Measurements from ENCODE around the gene TFEB. TPM values are rescaled to one million over a fixed set of nuclear protein-coding genes. Genes with fewer than 3 reads are reported as not detected.

The TFEB gene
- total and polyA plus RNA-seq, 4 donors = 10.4 to 35.2 (median 24.7) TPM

DNA sequence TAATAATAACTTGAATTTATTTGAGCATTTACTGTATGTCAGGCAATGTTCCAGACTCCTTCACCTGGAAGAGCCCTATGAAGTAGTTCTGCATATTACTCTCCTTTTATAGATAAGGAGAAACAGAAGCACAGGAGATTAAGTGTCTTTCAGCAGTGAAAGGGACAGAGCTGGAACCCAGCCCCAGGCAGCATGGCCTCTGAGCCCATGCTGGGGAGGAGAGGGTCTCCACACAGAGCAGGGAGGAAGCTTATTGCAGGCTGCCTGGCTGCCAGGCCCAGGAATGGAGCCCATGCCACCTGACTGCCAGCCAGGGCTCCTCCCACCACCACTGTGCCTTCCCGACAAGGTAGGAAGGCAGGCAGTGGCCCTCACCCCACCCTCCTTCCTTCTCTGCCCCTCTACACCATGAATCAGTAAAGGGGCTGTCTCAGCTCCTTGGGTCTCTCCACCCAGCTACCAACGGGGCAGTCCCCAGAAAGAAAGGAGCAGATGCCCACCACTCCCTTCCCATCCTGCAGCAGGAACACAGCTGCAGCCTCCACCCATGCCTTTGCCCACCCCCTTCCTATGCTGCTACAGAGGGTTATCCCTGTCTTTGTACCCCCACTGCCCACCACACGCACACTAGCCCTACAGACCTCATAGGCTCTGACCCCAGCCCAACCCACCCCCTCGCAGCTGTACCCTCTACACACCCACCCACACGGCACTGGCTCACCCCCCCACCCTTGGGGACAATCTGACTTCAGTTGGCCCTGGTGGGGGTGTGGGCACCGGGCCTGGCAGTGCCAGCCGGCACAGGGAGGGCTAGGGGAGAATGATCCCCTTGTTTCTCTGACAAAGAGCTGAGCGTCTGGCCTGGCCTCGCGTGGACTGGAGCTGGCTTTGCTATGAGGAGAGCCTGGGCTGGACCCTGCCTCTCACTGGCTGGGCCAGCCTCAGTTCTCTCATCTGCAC, 41.8 kb downstream of the TFEB start:
- 42% methylated on average over 8 of the region's 10 CpGs for WGBS (ENCODE audit: insufficient coverage)
- no peak overlapping the region for H3K4me3 ChIP-seq (ENCODE audit: low read depth, low read length)
- no peaks in the 10 kb centered on the region for H3K9me3 ChIP-seq (ENCODE audit: control insufficient read depth, insufficient read depth, low read length)
- peaks cover 2% of the 10 kb centered on the region for H3K27me3 ChIP-seq (ENCODE audit: control insufficient read depth, insufficient read depth, low read length)
- peaks cover 35% of the 10 kb centered on the region for H3K4me1 ChIP-seq (ENCODE audit: control insufficient read depth, insufficient read depth, low read length)
- DNase-seq (ENCODE audit: low read depth in 4 of 6, low spot score in 6 of 6) = peak in 2 of 6 donors; percentile 43 to 78
- H3K36me3 ChIP-seq (ENCODE audit: control insufficient read depth, insufficient read depth, low read length) = peaks cover 14% of the 10 kb centered on the region
- H3K27ac ChIP-seq (ENCODE audit: low read depth, low read length) = peak overlapping the region; percentile 63

DNA sequence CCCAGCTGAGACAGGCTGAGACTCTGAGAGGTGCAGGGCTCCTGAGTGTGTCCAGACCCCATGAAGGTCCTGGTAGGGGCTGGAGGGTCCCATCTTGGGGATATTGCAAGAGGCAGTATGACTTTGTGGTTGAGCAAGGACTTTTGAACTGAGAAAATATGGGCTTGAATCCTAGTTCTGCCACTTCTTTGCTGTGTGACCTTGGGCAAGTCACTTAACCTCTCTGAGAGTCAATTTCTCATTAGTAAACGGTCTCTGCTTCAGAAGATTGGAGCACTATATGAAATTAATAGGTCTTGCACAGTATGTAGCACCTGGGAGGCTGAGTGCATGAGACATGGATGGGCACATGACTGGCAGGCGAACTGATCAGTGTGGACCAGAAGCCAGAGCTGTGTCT, 42.7 kb downstream of the TFEB start:
- 66% methylated on average over 2 of the region's 2 CpGs for WGBS (ENCODE audit: insufficient coverage)
- H3K9me3 ChIP-seq (ENCODE audit: control insufficient read depth, insufficient read depth, low read length) = no peaks in the 10 kb centered on the region
- peaks cover 30% of the 10 kb centered on the region for H3K4me1 ChIP-seq (ENCODE audit: control insufficient read depth, insufficient read depth, low read length)
- peak overlapping the region; percentile 51 for H3K27ac ChIP-seq (ENCODE audit: low read depth, low read length)
- peaks cover 21% of the 10 kb centered on the region for H3K36me3 ChIP-seq (ENCODE audit: control insufficient read depth, insufficient read depth, low read length)
- DNase-seq (ENCODE audit: low read depth in 4 of 6, low spot score in 6 of 6) = no peak
- H3K27me3 ChIP-seq (ENCODE audit: control insufficient read depth, insufficient read depth, low read length) = peaks cover 2% of the 10 kb centered on the region
- H3K4me3 ChIP-seq (ENCODE audit: low read depth, low read length) = no peak overlapping the region

DNA sequence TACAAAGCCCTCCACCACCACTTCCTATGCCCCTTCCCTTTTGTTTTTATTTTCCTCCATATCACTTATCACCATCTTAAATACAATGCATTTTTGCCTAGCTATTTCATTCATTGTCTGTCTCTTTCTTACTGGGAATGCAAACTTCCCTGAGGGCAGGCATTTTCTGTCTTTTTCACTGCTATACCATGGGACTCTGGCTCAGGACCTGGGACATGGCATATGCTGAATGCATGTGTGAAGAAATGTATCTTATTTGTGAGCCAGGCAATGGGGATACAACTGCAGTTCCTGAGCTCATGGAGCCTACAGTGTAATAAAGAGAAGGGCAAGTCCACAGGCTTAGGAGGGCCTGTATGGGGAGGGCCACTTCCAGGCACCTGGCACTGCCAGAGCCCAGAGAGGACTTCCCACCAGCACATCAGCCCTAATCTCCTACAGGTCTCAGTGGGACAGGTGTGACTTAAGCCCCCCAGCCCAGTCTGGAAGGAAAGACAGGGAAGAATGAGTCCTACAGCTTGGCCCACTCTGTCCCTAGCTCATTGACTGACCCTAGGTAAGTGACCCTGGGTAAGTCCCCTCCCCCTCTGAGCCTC, 43.2 kb downstream of the TFEB start:
- H3K27ac ChIP-seq (ENCODE audit: low read depth, low read length) = no peak overlapping the region
- peaks cover 2% of the 10 kb centered on the region for H3K27me3 ChIP-seq (ENCODE audit: control insufficient read depth, insufficient read depth, low read length)
- H3K4me3 ChIP-seq (ENCODE audit: low read depth, low read length) = no peak overlapping the region
- H3K4me1 ChIP-seq (ENCODE audit: control insufficient read depth, insufficient read depth, low read length) = peaks cover 30% of the 10 kb centered on the region
- H3K9me3 ChIP-seq (ENCODE audit: control insufficient read depth, insufficient read depth, low read length) = no peaks in the 10 kb centered on the region
- DNase-seq (ENCODE audit: low read depth in 4 of 6, low spot score in 6 of 6) = no peak
- peaks cover 25% of the 10 kb centered on the region for H3K36me3 ChIP-seq (ENCODE audit: control insufficient read depth, insufficient read depth, low read length)

DNA sequence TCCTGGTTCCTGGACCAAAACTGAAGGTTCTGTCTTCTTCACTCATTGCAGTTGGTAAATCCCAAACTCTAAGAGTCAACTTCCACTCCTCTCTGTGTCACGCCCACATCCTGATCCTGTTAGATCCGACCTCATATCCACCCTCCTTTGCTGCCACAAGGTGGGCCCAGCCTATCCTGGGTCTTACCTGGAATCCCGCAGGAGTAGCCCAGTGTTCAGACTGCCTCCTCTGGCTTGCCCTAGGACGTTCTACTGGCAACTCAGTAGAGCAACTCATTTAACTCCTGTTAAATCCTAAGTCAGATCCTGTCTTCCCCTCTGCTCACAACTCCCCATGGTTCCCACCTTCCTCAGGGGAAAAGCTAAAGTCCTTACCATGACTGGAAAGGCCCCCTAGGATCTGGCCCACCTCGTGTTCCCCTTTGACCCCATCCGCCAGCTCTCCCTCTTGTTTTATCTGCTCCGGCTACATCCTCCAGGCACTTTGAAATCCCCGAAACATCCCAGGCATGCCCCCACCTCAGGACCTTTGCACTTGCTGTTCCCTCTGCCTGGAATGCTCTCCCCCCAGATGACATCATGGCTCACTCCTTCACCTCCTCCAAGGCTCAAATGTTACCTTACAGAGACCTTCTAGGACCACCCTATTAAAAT, 43.9 kb downstream of the TFEB start:
- peaks cover 30% of the 10 kb centered on the region for H3K4me1 ChIP-seq (ENCODE audit: control insufficient read depth, insufficient read depth, low read length)
- no peak overlapping the region for H3K4me3 ChIP-seq (ENCODE audit: low read depth, low read length)
- peaks cover 25% of the 10 kb centered on the region for H3K36me3 ChIP-seq (ENCODE audit: control insufficient read depth, insufficient read depth, low read length)
- 80% methylated on average over 8 of the region's 8 CpGs for WGBS (ENCODE audit: insufficient coverage)
- no peaks in the 10 kb centered on the region for H3K9me3 ChIP-seq (ENCODE audit: control insufficient read depth, insufficient read depth, low read length)
- no peak overlapping the region for H3K27ac ChIP-seq (ENCODE audit: low read depth, low read length)
- peaks cover 2% of the 10 kb centered on the region for H3K27me3 ChIP-seq (ENCODE audit: control insufficient read depth, insufficient read depth, low read length)
- DNase-seq (ENCODE audit: low read depth in 4 of 6, low spot score in 6 of 6) = no peak

DNA sequence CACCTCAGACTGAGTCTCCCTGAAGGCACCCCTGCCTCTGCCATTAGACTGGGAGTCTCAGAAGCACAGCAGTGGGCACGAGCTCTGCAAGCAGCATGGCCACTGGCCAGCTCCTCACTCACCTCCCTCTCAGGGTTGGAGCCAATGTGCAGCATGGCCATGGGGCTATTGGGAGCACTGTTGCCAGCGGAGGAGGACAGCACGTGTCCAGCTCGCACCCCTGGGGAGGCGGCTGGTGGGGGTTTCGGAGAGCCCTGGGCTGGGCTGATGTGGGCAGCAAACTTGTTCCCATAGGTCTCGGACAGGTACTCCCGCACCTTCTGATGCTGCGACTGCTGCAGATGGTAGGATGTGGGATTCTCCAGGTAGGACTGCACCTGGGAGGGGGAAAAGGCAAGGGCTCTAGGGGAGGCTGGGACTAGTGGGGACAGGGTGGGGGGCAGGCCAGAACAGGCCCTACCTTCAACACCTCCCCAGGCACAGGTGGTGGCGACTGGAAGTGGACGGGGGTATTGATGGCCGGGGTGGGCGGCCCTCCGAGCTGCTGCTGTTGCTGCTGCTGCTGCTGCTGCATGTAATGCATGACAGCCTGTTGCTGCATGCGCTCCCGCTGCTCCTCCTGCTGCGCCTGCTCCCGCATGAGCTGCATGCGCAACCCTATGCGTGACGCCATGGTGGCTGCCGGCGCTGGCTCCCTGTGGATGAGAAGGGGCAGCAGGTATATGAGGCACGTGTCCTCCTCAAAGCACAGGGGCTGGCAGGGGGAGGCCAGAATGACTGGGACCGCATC, 44.7 kb downstream of the TFEB start:
- H3K36me3 ChIP-seq (ENCODE audit: control insufficient read depth, insufficient read depth, low read length) = peaks cover 28% of the 10 kb centered on the region
- H3K4me1 ChIP-seq (ENCODE audit: control insufficient read depth, insufficient read depth, low read length) = peaks cover 30% of the 10 kb centered on the region
- no peak overlapping the region for H3K27ac ChIP-seq (ENCODE audit: low read depth, low read length)
- 91% methylated on average over 24 of the region's 25 CpGs for WGBS (ENCODE audit: insufficient coverage)
- no peaks in the 10 kb centered on the region for H3K9me3 ChIP-seq (ENCODE audit: control insufficient read depth, insufficient read depth, low read length)
- DNase-seq (ENCODE audit: low read depth in 4 of 6, low spot score in 6 of 6) = no peak
- no peak overlapping the region for H3K4me3 ChIP-seq (ENCODE audit: low read depth, low read length)
- peaks cover 2% of the 10 kb centered on the region for H3K27me3 ChIP-seq (ENCODE audit: control insufficient read depth, insufficient read depth, low read length)

DNA sequence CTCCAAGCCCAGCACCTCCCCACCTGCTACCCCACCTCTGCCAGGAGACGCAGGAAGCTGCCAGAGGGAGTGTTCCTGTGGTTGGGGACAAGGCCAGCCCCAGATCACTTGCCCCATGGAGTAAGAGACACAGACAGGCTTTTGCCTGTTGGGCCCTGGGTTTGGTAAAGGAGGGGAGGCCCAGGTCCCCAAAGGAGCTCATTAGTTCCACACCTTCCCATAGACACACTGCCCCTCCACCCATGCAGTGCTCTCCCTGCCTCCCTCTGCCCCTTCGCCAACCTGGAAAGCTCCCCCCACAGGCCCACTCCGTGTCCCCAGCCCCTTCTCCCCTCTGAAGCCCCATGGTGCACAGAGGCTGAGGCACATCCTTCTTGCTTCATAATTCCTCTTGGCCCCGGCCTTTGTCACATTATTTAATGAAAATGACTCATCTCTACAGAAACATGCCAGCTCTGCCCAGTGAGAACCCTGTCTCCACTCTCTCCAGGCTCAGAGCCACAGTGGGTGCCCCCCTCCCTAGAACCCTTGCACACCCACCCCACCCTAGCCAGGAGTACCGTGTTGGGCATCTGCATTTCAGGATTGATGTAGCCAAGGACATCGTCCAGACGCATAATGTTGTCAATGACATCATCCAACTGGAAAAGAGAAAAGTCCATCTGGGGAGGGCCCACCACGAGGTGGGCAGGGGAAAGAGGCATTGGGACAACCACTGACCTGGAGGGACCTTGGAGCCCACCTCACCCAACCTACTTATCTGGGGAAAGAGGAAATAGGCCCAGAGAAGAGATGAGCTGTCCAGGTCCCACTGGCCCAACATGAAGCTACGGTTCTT, 46.0 kb downstream of the TFEB start:
- WGBS (ENCODE audit: insufficient coverage) = 73% methylated on average over 3 of the region's 9 CpGs
- H3K4me1 ChIP-seq (ENCODE audit: control insufficient read depth, insufficient read depth, low read length) = peaks cover 22% of the 10 kb centered on the region
- H3K9me3 ChIP-seq (ENCODE audit: control insufficient read depth, insufficient read depth, low read length) = no peaks in the 10 kb centered on the region
- H3K27ac ChIP-seq (ENCODE audit: low read depth, low read length) = no peak overlapping the region
- peaks cover 35% of the 10 kb centered on the region for H3K36me3 ChIP-seq (ENCODE audit: control insufficient read depth, insufficient read depth, low read length)
- no peak for DNase-seq (ENCODE audit: low read depth in 4 of 6, low spot score in 6 of 6)
- H3K4me3 ChIP-seq (ENCODE audit: low read depth, low read length) = no peak overlapping the region
- H3K27me3 ChIP-seq (ENCODE audit: control insufficient read depth, insufficient read depth, low read length) = peaks cover 2% of the 10 kb centered on the region

DNA sequence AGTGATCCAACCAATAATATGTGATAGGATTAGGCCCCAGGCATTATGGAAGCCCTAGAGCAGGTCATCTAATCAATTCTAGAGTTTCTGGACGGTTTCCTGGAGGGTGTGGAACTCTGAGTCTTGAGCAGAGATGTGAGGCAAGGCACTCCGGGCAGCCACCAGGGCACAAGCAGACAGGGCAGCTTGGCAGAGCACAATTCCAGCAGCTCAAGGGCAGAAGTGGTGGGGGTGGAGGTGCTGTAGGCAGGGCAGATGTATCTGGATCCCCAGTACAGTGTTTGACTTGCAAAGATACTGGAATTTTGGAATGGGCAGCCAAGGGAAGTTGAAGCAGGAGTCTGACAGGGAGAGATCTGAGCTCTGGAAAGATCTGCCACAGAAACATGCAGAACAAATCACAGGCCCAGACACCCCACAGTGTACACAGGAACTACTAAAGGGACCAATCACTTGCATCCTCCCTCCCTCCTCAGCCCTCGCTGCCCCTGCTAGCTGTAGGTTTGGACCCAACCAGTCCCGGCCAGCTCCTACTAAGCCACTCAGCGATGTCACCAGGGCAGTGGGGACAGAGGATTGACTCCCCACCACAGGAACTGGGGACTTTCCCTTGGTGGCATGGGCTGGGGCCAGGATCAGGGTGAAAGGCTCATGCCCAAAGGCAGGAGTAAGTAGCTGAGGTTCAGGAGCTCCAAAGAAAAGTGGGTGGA, 47.0 kb downstream of the TFEB start:
- Histone ChIP-seq H3K9me3 (ENCODE audit: control insufficient read depth, insufficient read depth, low read length) (no peaks in the 10 kb centered on the region), H3K27me3 (ENCODE audit: control insufficient read depth, insufficient read depth, low read length) (peaks cover 2% of the 10 kb centered on the region), H3K27ac (ENCODE audit: low read depth, low read length) (no peak overlapping the region), H3K4me3 (ENCODE audit: low read depth, low read length) (no peak overlapping the region), H3K4me1 (ENCODE audit: control insufficient read depth, insufficient read depth, low read length) (peaks cover 20% of the 10 kb centered on the region), H3K36me3 (ENCODE audit: control insufficient read depth, insufficient read depth, low read length) (peaks cover 41% of the 10 kb centered on the region)
- no peak for DNase-seq (ENCODE audit: low read depth in 4 of 6, low spot score in 6 of 6)
- 78% methylated on average over 4 of the region's 5 CpGs for WGBS (ENCODE audit: insufficient coverage)

DNA sequence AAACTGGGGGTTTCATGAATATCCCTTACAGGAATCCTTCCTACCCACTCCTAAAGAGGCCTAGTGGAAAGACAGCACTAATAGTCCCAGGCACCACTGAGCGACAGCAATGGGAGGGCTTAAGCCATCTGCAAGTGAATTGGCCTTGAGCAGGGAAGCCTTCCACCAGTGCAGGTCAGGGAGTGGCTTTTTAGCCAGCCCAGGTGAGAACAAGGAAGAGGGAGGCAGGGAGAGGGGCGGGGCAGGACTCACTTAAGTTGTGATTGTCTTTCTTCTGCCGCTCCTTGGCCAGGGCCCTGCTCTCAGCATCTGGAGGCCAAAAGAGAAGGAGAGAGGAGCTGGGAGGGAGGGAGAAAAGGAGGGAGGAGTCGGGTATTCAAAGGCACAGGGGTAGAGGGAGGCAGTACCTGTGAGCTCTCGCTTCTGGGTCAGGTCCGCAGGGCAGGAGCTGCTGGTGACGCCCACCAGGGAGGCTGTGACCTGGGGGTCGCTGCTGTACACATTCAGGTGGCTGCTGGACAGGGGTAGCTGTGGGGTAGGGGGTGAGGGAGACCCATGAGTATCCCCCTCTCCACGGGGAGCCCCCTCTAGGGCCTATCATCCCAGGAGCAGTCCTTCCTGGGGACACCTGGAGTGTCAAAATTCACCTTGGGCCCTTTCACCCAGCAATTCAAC, 47.8 kb downstream of the TFEB start:
- peaks cover 41% of the 10 kb centered on the region for H3K36me3 ChIP-seq (ENCODE audit: control insufficient read depth, insufficient read depth, low read length)
- H3K27me3 ChIP-seq (ENCODE audit: control insufficient read depth, insufficient read depth, low read length) = peaks cover 2% of the 10 kb centered on the region
- no peaks in the 10 kb centered on the region for H3K9me3 ChIP-seq (ENCODE audit: control insufficient read depth, insufficient read depth, low read length)
- H3K27ac ChIP-seq (ENCODE audit: low read depth, low read length) = no peak overlapping the region
- WGBS (ENCODE audit: insufficient coverage) = 74% methylated on average over 6 of the region's 9 CpGs
- no peak for DNase-seq (ENCODE audit: low read depth in 4 of 6, low spot score in 6 of 6)
- peaks cover 20% of the 10 kb centered on the region for H3K4me1 ChIP-seq (ENCODE audit: control insufficient read depth, insufficient read depth, low read length)
- H3K4me3 ChIP-seq (ENCODE audit: low read depth, low read length) = no peak overlapping the region

All from spinal cord (tissue), 10 donors.